ENCODE data around the gene CD1B. TPM values are rescaled to one million over a fixed set of nuclear protein-coding genes. Genes with fewer than 3 reads are reported as not detected.

CD1B gene
- total RNA-seq, 1 experiment from 2014 or later: not detected

GRCh38 chr1:158310623-158311022 is 20.7 kb downstream of the CD1B start:
- Mint-ChIP-seq H3K4me3 (ENCODE audit: low read depth, unreplicated experiment) (no peak overlapping the region), H3K36me3 (ENCODE audit: insufficient read depth, unreplicated experiment) (no peaks in the 10 kb centered on the region), H3K27ac (ENCODE audit: unreplicated experiment) (no peak overlapping the region), H3K27me3 (ENCODE audit: unreplicated experiment) (peaks cover 10% of the 10 kb centered on the region), H3K9me3 (ENCODE audit: low read depth, unreplicated experiment) (peaks cover 9% of the 10 kb centered on the region), H3K4me1 (ENCODE audit: low read depth, unreplicated experiment) (no peaks in the 10 kb centered on the region)
- intact Hi-C loops (cut with micrococcal nuclease; ENCODE audit: unreplicated experiment): no loop called here
- BruUV-seq (replicated peaks): no TSS peak
- DNase-seq: no peak
- CTCF ChIA-PET: no interaction called here
- TF ChIP-seq CTCF (IDR thresholded peaks at IDR 0.05; ENCODE audit: unreplicated experiment): no peak

- no peaks in the 10 kb centered on the region for H3K36me3 Mint-ChIP-seq (ENCODE audit: insufficient read depth, unreplicated experiment)
- no peaks in the 10 kb centered on the region for H3K4me1 Mint-ChIP-seq (ENCODE audit: low read depth, unreplicated experiment)
- H3K27ac Mint-ChIP-seq (ENCODE audit: unreplicated experiment): no peak overlapping the region
- intact Hi-C loops (cut with micrococcal nuclease; ENCODE audit: unreplicated experiment): no loop called here
- CTCF ChIA-PET: interaction anchor here (0.7 kb wide), 1 partner anchor 106 kb away, joined by 4 read pairs; no protein-coding TSS in a partner anchor
- peaks cover 17% of the 10 kb centered on the region for H3K27me3 Mint-ChIP-seq (ENCODE audit: unreplicated experiment)
- no peak overlapping the region for H3K4me3 Mint-ChIP-seq (ENCODE audit: low read depth, unreplicated experiment)
- no peak for TF ChIP-seq CTCF (IDR thresholded peaks at IDR 0.05; ENCODE audit: unreplicated experiment)
- DNase-seq: no peak
- BruUV-seq (replicated peaks): no TSS peak
- peaks cover 6% of the 10 kb centered on the region for H3K9me3 Mint-ChIP-seq (ENCODE audit: low read depth, unreplicated experiment)
Measured at GRCh38 chr1:158295791-158296190, 35.5 kb downstream of the CD1B start.

- Mint-ChIP-seq H3K36me3 (ENCODE audit: insufficient read depth, unreplicated experiment) (no peaks in the 10 kb centered on the region), H3K4me1 (ENCODE audit: low read depth, unreplicated experiment) (peaks cover 6% of the 10 kb centered on the region), H3K27ac (ENCODE audit: unreplicated experiment) (no peak overlapping the region), H3K4me3 (ENCODE audit: low read depth, unreplicated experiment) (no peak overlapping the region), H3K27me3 (ENCODE audit: unreplicated experiment) (no peaks in the 10 kb centered on the region), H3K9me3 (ENCODE audit: low read depth, unreplicated experiment) (no peaks in the 10 kb centered on the region)
- BruUV-seq (replicated peaks): no TSS peak
- TF ChIP-seq CTCF (IDR thresholded peaks at IDR 0.05; ENCODE audit: unreplicated experiment): no peak
- DNase-seq: no peak
- intact Hi-C loops (cut with micrococcal nuclease; ENCODE audit: unreplicated experiment): no loop called here
- CTCF ChIA-PET: no interaction called here
Measured at GRCh38 chr1:158290321-158290844, 40.9 kb downstream of the CD1B start.

GRCh38 chr1:158289811-158290210 is 41.5 kb downstream of the CD1B start, which contains the start of gene CD1C:
Gene CD1C, plus strand, starts transcription at chr1:158289923. Its CDS starts 142 bp downstream, at chr1:158290065.
- no peak within 1 kb of the TSS for H3K4me3 Mint-ChIP-seq (ENCODE audit: low read depth, unreplicated experiment)
- CTCF ChIA-PET: no interaction called here

More at GRCh38 chr1:158289811-158290210, 41.5 kb downstream of the CD1B start, which contains the start of gene CD1C:
- no peak for TF ChIP-seq CTCF (IDR thresholded peaks at IDR 0.05; ENCODE audit: unreplicated experiment)
- no peak within 1 kb of the TSS for H3K27ac Mint-ChIP-seq (ENCODE audit: unreplicated experiment)
- H3K9me3 Mint-ChIP-seq (ENCODE audit: low read depth, unreplicated experiment): no peaks in the 10 kb centered on the region
- DNase-seq: no peak
- H3K4me1 Mint-ChIP-seq (ENCODE audit: low read depth, unreplicated experiment): peaks cover 8% of the 10 kb centered on the region
- H3K27me3 Mint-ChIP-seq (ENCODE audit: unreplicated experiment): no peaks in the 10 kb centered on the region
- BruUV-seq (replicated peaks): no TSS peak
- H3K36me3 Mint-ChIP-seq (ENCODE audit: insufficient read depth, unreplicated experiment): no peaks in the 10 kb centered on the region
- intact Hi-C loops (cut with micrococcal nuclease; ENCODE audit: unreplicated experiment): loop anchor here (10.0 kb wide), 1 partner anchor 85 kb away; no protein-coding TSS in a partner anchor

Measured in Calu3 (cell line).